ENCODE data around the gene MGAT4C.
A peak's percentile ranks its signal among the peaks of the same experiment; 100 is the strongest.

The MGAT4C gene

GRCh38 chr12:86226481-86226880 is 29.7 kb downstream of the MGAT4C start:
- H3K36me3 ChIP-seq (ENCODE audit: control insufficient read depth, insufficient read depth, low read length) = no peaks in the 10 kb centered on the region
- no peak overlapping the region for H3K9ac ChIP-seq (ENCODE audit: low read length)
- no peak overlapping the region for H2AK5ac ChIP-seq (ENCODE audit: low read length)
- no peak overlapping the region for H3K18ac ChIP-seq (ENCODE audit: low read length)
- H3K23ac ChIP-seq (ENCODE audit: low read length) = no peak overlapping the region
- no peak overlapping the region for H4K8ac ChIP-seq (ENCODE audit: low read depth, low read length)
- H2BK15ac ChIP-seq (replicated peaks; ENCODE audit: low read depth) = no peak overlapping the region
- no peaks in the 10 kb centered on the region for H3K4me1 ChIP-seq (ENCODE audit: control insufficient read depth, low read depth, low read length)
- H3K27me3 ChIP-seq (ENCODE audit: insufficient read depth, low read length, poor library complexity) = no peaks in the 10 kb centered on the region
- H3K79me2 ChIP-seq (ENCODE audit: control insufficient read depth, insufficient read depth, low read length) = no peaks in the 10 kb centered on the region
- no peak overlapping the region for H2BK120ac ChIP-seq (ENCODE audit: low read depth, low read length)
- DNase-seq = peak; percentile 24
- H3K56ac ChIP-seq (ENCODE audit: low read length) = no peak overlapping the region
- H3K4me2 ChIP-seq (ENCODE audit: low read length) = no peak overlapping the region
- no CpG with 5 or more reads among the region's 3 CpGs for WGBS (ENCODE audit: extremely low coverage, insufficient coverage, low lambda C conversion rate)
- H3K4me3 ChIP-seq (ENCODE audit: low read length) = no peak overlapping the region
- no peak overlapping the region for H3K27ac ChIP-seq (ENCODE audit: low read depth, low read length)
- H4K5ac ChIP-seq (ENCODE audit: low read length) = no peak overlapping the region
- H3K4ac ChIP-seq (ENCODE audit: low read depth, low read length) = no peak overlapping the region
- H3K79me1 ChIP-seq (ENCODE audit: low read length) = no peaks in the 10 kb centered on the region
- H2BK5ac ChIP-seq (ENCODE audit: low read length) = no peak overlapping the region

DNA sequence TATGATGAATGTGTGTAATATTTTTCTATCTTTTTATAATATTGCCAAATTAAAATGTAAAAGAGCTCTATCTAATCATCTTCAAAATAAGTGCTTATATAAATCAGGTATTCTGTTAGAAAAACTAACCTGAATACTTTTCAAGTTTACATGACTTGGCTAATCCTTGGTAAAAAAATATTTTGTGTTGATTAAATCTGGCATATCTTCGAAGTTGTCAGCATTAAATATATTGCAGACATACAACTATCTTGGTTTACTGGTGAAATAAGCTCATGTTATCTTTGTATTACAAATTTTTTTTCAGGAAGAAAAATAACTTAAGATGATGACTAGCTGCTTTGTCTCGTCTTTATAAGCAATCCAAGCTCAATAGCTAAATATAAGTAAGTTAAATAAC is 39.6 kb downstream of the MGAT4C start:
- no peak overlapping the region for H2BK120ac ChIP-seq (ENCODE audit: low read depth, low read length)
- no peaks in the 10 kb centered on the region for H3K79me1 ChIP-seq (ENCODE audit: low read length)
- H3K27me3 ChIP-seq (ENCODE audit: insufficient read depth, low read length, poor library complexity) = no peaks in the 10 kb centered on the region
- H3K27ac ChIP-seq (ENCODE audit: low read depth, low read length) = no peak overlapping the region
- no peak overlapping the region for H3K4me2 ChIP-seq (ENCODE audit: low read length)
- H3K9ac ChIP-seq (ENCODE audit: low read length) = no peak overlapping the region
- H3K36me3 ChIP-seq (ENCODE audit: control insufficient read depth, insufficient read depth, low read length) = no peaks in the 10 kb centered on the region
- no peak overlapping the region for H3K4ac ChIP-seq (ENCODE audit: low read depth, low read length)
- H2BK5ac ChIP-seq (ENCODE audit: low read length) = no peak overlapping the region
- no CpG with 5 or more reads among the region's 2 CpGs for WGBS (ENCODE audit: extremely low coverage, insufficient coverage, low lambda C conversion rate)
- no peak overlapping the region for H3K18ac ChIP-seq (ENCODE audit: low read length)
- no peak overlapping the region for H2BK15ac ChIP-seq (replicated peaks; ENCODE audit: low read depth)
- no peak overlapping the region for H4K8ac ChIP-seq (ENCODE audit: low read depth, low read length)
- no peak for DNase-seq
- no peaks in the 10 kb centered on the region for H3K79me2 ChIP-seq (ENCODE audit: control insufficient read depth, insufficient read depth, low read length)
- no peaks in the 10 kb centered on the region for H3K4me1 ChIP-seq (ENCODE audit: control insufficient read depth, low read depth, low read length)
- no peak overlapping the region for H3K4me3 ChIP-seq (ENCODE audit: low read length)
- H3K56ac ChIP-seq (ENCODE audit: low read length) = no peak overlapping the region
- H4K5ac ChIP-seq (ENCODE audit: low read length) = no peak overlapping the region
- no peak overlapping the region for H3K23ac ChIP-seq (ENCODE audit: low read length)
- no peak overlapping the region for H2AK5ac ChIP-seq (ENCODE audit: low read length)

GRCh38 chr12:86213012-86213411 is 43.2 kb downstream of the MGAT4C start:
- H3K36me3 ChIP-seq (ENCODE audit: control insufficient read depth, insufficient read depth, low read length) = no peaks in the 10 kb centered on the region
- H3K79me2 ChIP-seq (ENCODE audit: control insufficient read depth, insufficient read depth, low read length) = no peaks in the 10 kb centered on the region
- H4K5ac ChIP-seq (ENCODE audit: low read length) = no peak overlapping the region
- no peak overlapping the region for H3K4me2 ChIP-seq (ENCODE audit: low read length)
- H3K27me3 ChIP-seq (ENCODE audit: insufficient read depth, low read length, poor library complexity) = no peaks in the 10 kb centered on the region
- H3K4ac ChIP-seq (ENCODE audit: low read depth, low read length) = no peak overlapping the region
- no CpG with 5 or more reads among the region's 2 CpGs for WGBS (ENCODE audit: extremely low coverage, insufficient coverage, low lambda C conversion rate)
- H4K8ac ChIP-seq (ENCODE audit: low read depth, low read length) = no peak overlapping the region
- H3K23ac ChIP-seq (ENCODE audit: low read length) = no peak overlapping the region
- H3K4me1 ChIP-seq (ENCODE audit: control insufficient read depth, low read depth, low read length) = no peaks in the 10 kb centered on the region
- no peaks in the 10 kb centered on the region for H3K79me1 ChIP-seq (ENCODE audit: low read length)
- no peak overlapping the region for H3K56ac ChIP-seq (ENCODE audit: low read length)
- H2BK5ac ChIP-seq (ENCODE audit: low read length) = no peak overlapping the region
- DNase-seq = no peak
- H2BK120ac ChIP-seq (ENCODE audit: low read depth, low read length) = no peak overlapping the region
- H3K4me3 ChIP-seq (ENCODE audit: low read length) = no peak overlapping the region
- H3K9ac ChIP-seq (ENCODE audit: low read length) = no peak overlapping the region
- H2BK15ac ChIP-seq (replicated peaks; ENCODE audit: low read depth) = no peak overlapping the region
- no peak overlapping the region for H3K18ac ChIP-seq (ENCODE audit: low read length)
- no peak overlapping the region for H2AK5ac ChIP-seq (ENCODE audit: low read length)
- no peak overlapping the region for H3K27ac ChIP-seq (ENCODE audit: low read depth, low read length)

DNA sequence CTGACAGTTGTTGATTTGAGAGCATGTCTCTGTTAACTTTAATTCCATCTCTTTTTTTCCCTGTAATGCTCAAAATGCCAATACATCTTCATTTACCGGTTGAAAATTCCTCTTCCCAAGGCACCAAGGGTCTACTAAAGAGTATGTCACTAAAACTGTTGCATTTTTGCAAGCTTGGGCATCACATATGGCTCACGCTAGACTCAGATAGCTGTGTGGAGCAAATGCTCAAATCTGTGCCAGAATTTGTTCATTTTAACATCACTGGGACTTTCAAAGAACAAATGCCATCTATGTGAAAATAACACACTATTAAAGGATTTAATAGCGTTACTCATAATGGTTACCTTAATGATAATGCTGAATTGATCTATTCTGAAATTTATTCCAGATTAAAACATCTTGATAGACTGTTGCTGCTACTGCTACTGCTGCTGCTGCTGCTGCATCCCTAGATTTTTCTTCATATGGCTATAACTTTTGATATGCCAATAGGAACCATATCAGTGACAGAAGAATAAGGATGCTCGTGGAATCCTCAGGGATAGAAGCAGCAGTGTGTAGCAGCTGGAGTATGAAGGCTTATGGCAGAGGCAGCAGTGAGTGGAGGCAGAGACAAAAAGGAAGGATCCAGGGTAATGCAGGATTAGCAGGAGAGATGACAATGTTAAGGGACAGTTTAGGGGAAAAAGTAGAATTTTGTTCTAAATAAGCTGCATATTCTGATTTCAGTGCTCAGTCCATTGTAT is 57.3 kb downstream of the MGAT4C start:
- H3K79me1 ChIP-seq (ENCODE audit: low read length) = no peaks in the 10 kb centered on the region
- no peaks in the 10 kb centered on the region for H3K79me2 ChIP-seq (ENCODE audit: control insufficient read depth, insufficient read depth, low read length)
- WGBS (ENCODE audit: extremely low coverage, insufficient coverage, low lambda C conversion rate) = no CpG with 5 or more reads among the region's 4 CpGs
- no peak overlapping the region for H3K4ac ChIP-seq (ENCODE audit: low read depth, low read length)
- no peak overlapping the region for H2BK5ac ChIP-seq (ENCODE audit: low read length)
- H3K4me3 ChIP-seq (ENCODE audit: low read length) = no peak overlapping the region
- H3K23ac ChIP-seq (ENCODE audit: low read length) = no peak overlapping the region
- no peak overlapping the region for H2AK5ac ChIP-seq (ENCODE audit: low read length)
- DNase-seq = no peak
- no peak overlapping the region for H3K9ac ChIP-seq (ENCODE audit: low read length)
- H3K56ac ChIP-seq (ENCODE audit: low read length) = no peak overlapping the region
- H3K4me1 ChIP-seq (ENCODE audit: control insufficient read depth, low read depth, low read length) = no peaks in the 10 kb centered on the region
- no peaks in the 10 kb centered on the region for H3K36me3 ChIP-seq (ENCODE audit: control insufficient read depth, insufficient read depth, low read length)
- no peak overlapping the region for H4K8ac ChIP-seq (ENCODE audit: low read depth, low read length)
- H2BK120ac ChIP-seq (ENCODE audit: low read depth, low read length) = no peak overlapping the region
- no peak overlapping the region for H2BK15ac ChIP-seq (replicated peaks; ENCODE audit: low read depth)
- no peak overlapping the region for H3K4me2 ChIP-seq (ENCODE audit: low read length)
- H3K27me3 ChIP-seq (ENCODE audit: insufficient read depth, low read length, poor library complexity) = no peaks in the 10 kb centered on the region
- no peak overlapping the region for H4K5ac ChIP-seq (ENCODE audit: low read length)
- no peak overlapping the region for H3K27ac ChIP-seq (ENCODE audit: low read depth, low read length)
- no peak overlapping the region for H3K18ac ChIP-seq (ENCODE audit: low read length)

DNA sequence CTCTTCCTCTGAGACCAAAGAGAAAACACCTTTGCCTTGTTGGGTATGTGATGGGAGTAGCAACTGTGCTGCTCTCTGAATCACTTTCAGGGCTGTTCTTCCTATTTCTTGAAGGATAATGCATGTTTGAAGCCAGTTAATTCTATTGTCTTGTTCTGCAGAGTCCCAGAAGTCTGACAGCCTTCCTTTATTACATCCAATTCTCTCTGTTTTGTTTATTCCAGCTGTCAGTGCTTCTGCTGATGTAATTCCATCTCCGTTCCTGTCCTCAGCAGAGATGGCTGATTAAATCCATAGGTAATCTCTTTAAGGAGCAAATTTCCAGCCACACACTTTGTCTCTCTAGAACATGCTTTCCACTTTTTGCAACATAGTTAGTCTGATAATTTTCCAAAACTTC is 59.7 kb downstream of the MGAT4C start:
- H4K5ac ChIP-seq (ENCODE audit: low read length) = no peak overlapping the region
- no peak overlapping the region for H3K4ac ChIP-seq (ENCODE audit: low read depth, low read length)
- no peaks in the 10 kb centered on the region for H3K36me3 ChIP-seq (ENCODE audit: control insufficient read depth, insufficient read depth, low read length)
- H2AK5ac ChIP-seq (ENCODE audit: low read length) = no peak overlapping the region
- H3K4me3 ChIP-seq (ENCODE audit: low read length) = no peak overlapping the region
- H3K27me3 ChIP-seq (ENCODE audit: insufficient read depth, low read length, poor library complexity) = no peaks in the 10 kb centered on the region
- no peak overlapping the region for H2BK15ac ChIP-seq (replicated peaks; ENCODE audit: low read depth)
- no CpG with 5 or more reads among the region's 1 CpG for WGBS (ENCODE audit: extremely low coverage, insufficient coverage, low lambda C conversion rate)
- no peaks in the 10 kb centered on the region for H3K79me1 ChIP-seq (ENCODE audit: low read length)
- H3K79me2 ChIP-seq (ENCODE audit: control insufficient read depth, insufficient read depth, low read length) = no peaks in the 10 kb centered on the region
- H3K4me2 ChIP-seq (ENCODE audit: low read length) = no peak overlapping the region
- H3K4me1 ChIP-seq (ENCODE audit: control insufficient read depth, low read depth, low read length) = no peaks in the 10 kb centered on the region
- no peak overlapping the region for H3K23ac ChIP-seq (ENCODE audit: low read length)
- H3K56ac ChIP-seq (ENCODE audit: low read length) = no peak overlapping the region
- no peak overlapping the region for H4K8ac ChIP-seq (ENCODE audit: low read depth, low read length)
- no peak for DNase-seq
- H3K9ac ChIP-seq (ENCODE audit: low read length) = no peak overlapping the region
- H3K27ac ChIP-seq (ENCODE audit: low read depth, low read length) = no peak overlapping the region
- no peak overlapping the region for H2BK120ac ChIP-seq (ENCODE audit: low read depth, low read length)
- no peak overlapping the region for H3K18ac ChIP-seq (ENCODE audit: low read length)
- H2BK5ac ChIP-seq (ENCODE audit: low read length) = no peak overlapping the region

- Histone ChIP-seq H3K23ac (ENCODE audit: low read length) (no peak overlapping the region), H3K36me3 (ENCODE audit: control insufficient read depth, insufficient read depth, low read length) (no peaks in the 10 kb centered on the region), H3K4me3 (ENCODE audit: low read length) (no peak overlapping the region), H2BK5ac (ENCODE audit: low read length) (no peak overlapping the region), H4K8ac (ENCODE audit: low read depth, low read length) (no peak overlapping the region), H3K4me2 (ENCODE audit: low read length) (no peak overlapping the region), H3K79me1 (ENCODE audit: low read length) (no peaks in the 10 kb centered on the region), H2BK15ac (replicated peaks; ENCODE audit: low read depth) (no peak overlapping the region), H3K27ac (ENCODE audit: low read depth, low read length) (no peak overlapping the region), H2BK120ac (ENCODE audit: low read depth, low read length) (no peak overlapping the region), H3K9ac (ENCODE audit: low read length) (no peak overlapping the region), H2AK5ac (ENCODE audit: low read length) (no peak overlapping the region), H3K56ac (ENCODE audit: low read length) (no peak overlapping the region), H3K79me2 (ENCODE audit: control insufficient read depth, insufficient read depth, low read length) (no peaks in the 10 kb centered on the region), H3K4me1 (ENCODE audit: control insufficient read depth, low read depth, low read length) (no peaks in the 10 kb centered on the region), H3K18ac (ENCODE audit: low read length) (no peak overlapping the region), H3K4ac (ENCODE audit: low read depth, low read length) (no peak overlapping the region), H4K5ac (ENCODE audit: low read length) (no peak overlapping the region), H3K27me3 (ENCODE audit: insufficient read depth, low read length, poor library complexity) (no peaks in the 10 kb centered on the region)
- no peak for DNase-seq
- no CpG with 5 or more reads among the region's 2 CpGs for WGBS (ENCODE audit: extremely low coverage, insufficient coverage, low lambda C conversion rate)
Observed at GRCh38 chr12:86194721-86195120, 61.5 kb downstream of the MGAT4C start.

All from mesendoderm (in vitro differentiated cells).